ENCODE data around the gene GAB3.
"Not testable (repeated sequence)": the region's sequence is repeated elsewhere in the genome, so short reads cannot be mapped to it uniquely, and the experiment has no call there.

GRCh38 chrX:154645745-154646378, 105.0 kb downstream of the GAB3 start:
- not testable (repeated sequence) for TF ChIP-seq EZH2 (IDR thresholded peaks at IDR 0.05; ENCODE audit: low read length); CTCF (optimal IDR thresholded peaks at IDR 0.05 in 1 of 3, IDR thresholded peaks at IDR 0.05 in 1 of 3, conservative IDR thresholded peaks at IDR 0.05 in 1 of 3; ENCODE audit: extremely low read depth in 1 of 3, insufficient read depth in 2 of 3, low read length in 3 of 3)

All from keratinocyte (primary cell).